Measurements from ENCODE around the gene SERHL2.
A peak's percentile ranks its signal among the peaks of the same experiment; 100 is the strongest.
"Not testable (repeated sequence)": the region's sequence is repeated elsewhere in the genome, so short reads cannot be mapped to it uniquely, and the experiment has no call there.

The SERHL2 gene

DNA sequence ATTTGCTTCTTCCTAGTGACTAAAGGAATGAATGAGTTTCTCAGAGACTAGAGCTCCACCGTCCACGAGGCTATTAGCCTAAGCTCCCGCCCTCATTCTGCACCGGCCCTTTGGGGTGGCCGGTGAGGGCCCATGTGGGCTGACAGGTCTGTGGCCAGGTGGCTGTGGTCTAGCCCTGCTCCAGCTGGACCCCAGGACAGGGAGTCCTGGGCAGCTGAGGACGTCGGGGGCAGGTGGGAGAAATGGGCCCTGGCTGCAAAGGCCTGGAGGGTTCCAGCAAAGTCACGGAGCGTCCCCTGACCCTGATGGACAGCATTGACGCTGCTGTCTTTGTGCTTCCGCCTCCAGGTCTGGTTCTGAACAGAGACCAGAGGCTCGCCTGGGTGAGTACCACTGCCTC, 12.2 kb downstream of the SERHL2 start:
- peaks cover 5% of the 10 kb centered on the region for H3K36me3 Mint-ChIP-seq (ENCODE audit: insufficient read depth)
- ATAC-seq (replicated peaks; ENCODE audit: extremely low read depth, poor library complexity, severe bottlenecking): no peak
- no peak overlapping the region for H3K4me3 Mint-ChIP-seq

DNA sequence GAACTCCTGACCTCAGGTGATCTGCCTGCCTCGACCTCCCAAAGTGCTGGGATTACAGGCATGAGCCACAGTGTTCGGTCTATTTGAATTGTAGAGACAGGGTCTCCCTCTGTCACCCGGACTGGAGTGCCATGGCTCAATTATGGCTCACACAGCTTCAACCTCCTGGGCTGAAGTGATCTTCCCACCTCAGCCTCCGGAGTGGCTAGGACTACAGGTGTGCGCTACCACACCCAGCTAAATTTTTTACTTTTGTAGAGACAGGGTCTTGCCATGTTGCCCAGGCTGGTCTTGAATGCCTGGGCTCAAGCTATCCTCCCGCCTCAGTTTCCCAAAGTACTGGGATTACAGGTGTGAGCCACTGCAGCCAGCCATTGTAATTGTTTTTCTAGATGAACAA, 14.2 kb downstream of the SERHL2 start:
- ATAC-seq (replicated peaks; ENCODE audit: extremely low read depth, poor library complexity, severe bottlenecking); H3K27me3 Mint-ChIP-seq; H3K9me3 Mint-ChIP-seq; H3K4me1 Mint-ChIP-seq; DNase-seq (ENCODE audit: low spot score in 2 of 2); H3K36me3 Mint-ChIP-seq (ENCODE audit: insufficient read depth); H3K27ac Mint-ChIP-seq (ENCODE audit: low read depth); H3K4me3 Mint-ChIP-seq: not testable (repeated sequence)

More for the DNA sequence above, 12.2 kb downstream of the SERHL2 start:
- no peaks in the 10 kb centered on the region for H3K27me3 Mint-ChIP-seq
- no peak overlapping the region for H3K27ac Mint-ChIP-seq (ENCODE audit: low read depth)
- no peaks in the 10 kb centered on the region for H3K9me3 Mint-ChIP-seq
- DNase-seq (ENCODE audit: low spot score in 2 of 2): no peak
- H3K4me1 Mint-ChIP-seq: peaks cover 5% of the 10 kb centered on the region

- not testable (repeated sequence) for H3K27me3 Mint-ChIP-seq; ATAC-seq (replicated peaks; ENCODE audit: extremely low read depth, poor library complexity, severe bottlenecking); H3K4me3 Mint-ChIP-seq; H3K4me1 Mint-ChIP-seq; DNase-seq (ENCODE audit: low spot score in 2 of 2); H3K27ac Mint-ChIP-seq (ENCODE audit: low read depth); H3K9me3 Mint-ChIP-seq
- peaks cover 17% of the 10 kb centered on the region for H3K36me3 Mint-ChIP-seq (ENCODE audit: insufficient read depth)
Measured at GRCh38 chr22:42570580-42570979, 16.8 kb downstream of the SERHL2 start.

- not testable (repeated sequence) for H3K27ac Mint-ChIP-seq (ENCODE audit: low read depth); H3K4me1 Mint-ChIP-seq; H3K4me3 Mint-ChIP-seq; ATAC-seq (replicated peaks; ENCODE audit: extremely low read depth, poor library complexity, severe bottlenecking); H3K27me3 Mint-ChIP-seq; H3K9me3 Mint-ChIP-seq; DNase-seq (ENCODE audit: low spot score in 2 of 2)
- peaks cover 17% of the 10 kb centered on the region for H3K36me3 Mint-ChIP-seq (ENCODE audit: insufficient read depth)
Measured at GRCh38 chr22:42571068-42571467, 17.3 kb downstream of the SERHL2 start.

- not testable (repeated sequence) for H3K9me3 Mint-ChIP-seq; H3K27ac Mint-ChIP-seq (ENCODE audit: low read depth); H3K27me3 Mint-ChIP-seq; H3K4me1 Mint-ChIP-seq; ATAC-seq (replicated peaks; ENCODE audit: extremely low read depth, poor library complexity, severe bottlenecking); H3K4me3 Mint-ChIP-seq; DNase-seq (ENCODE audit: low spot score in 2 of 2)
- H3K36me3 Mint-ChIP-seq (ENCODE audit: insufficient read depth): peaks cover 27% of the 10 kb centered on the region
Measured at GRCh38 chr22:42574046-42574445, 20.3 kb downstream of the SERHL2 start.

GRCh38 chr22:42574468-42574867, 20.7 kb downstream of the SERHL2 start:
- H3K36me3 Mint-ChIP-seq (ENCODE audit: insufficient read depth): peaks cover 27% of the 10 kb centered on the region
- H3K4me3 Mint-ChIP-seq; ATAC-seq (replicated peaks; ENCODE audit: extremely low read depth, poor library complexity, severe bottlenecking): not testable (repeated sequence)

GRCh38 chr22:42575996-42576574, 22.3 kb downstream of the SERHL2 start:
- not testable (repeated sequence) for H3K4me1 Mint-ChIP-seq; H3K4me3 Mint-ChIP-seq; ATAC-seq (replicated peaks; ENCODE audit: extremely low read depth, poor library complexity, severe bottlenecking); H3K27ac Mint-ChIP-seq (ENCODE audit: low read depth); DNase-seq (ENCODE audit: low spot score in 2 of 2); H3K9me3 Mint-ChIP-seq; H3K27me3 Mint-ChIP-seq
- peaks cover 31% of the 10 kb centered on the region for H3K36me3 Mint-ChIP-seq (ENCODE audit: insufficient read depth)

More at GRCh38 chr22:42574468-42574867, 20.7 kb downstream of the SERHL2 start:
- not testable (repeated sequence) for H3K4me1 Mint-ChIP-seq; H3K27ac Mint-ChIP-seq (ENCODE audit: low read depth); H3K9me3 Mint-ChIP-seq; H3K27me3 Mint-ChIP-seq; DNase-seq (ENCODE audit: low spot score in 2 of 2)

DNA sequence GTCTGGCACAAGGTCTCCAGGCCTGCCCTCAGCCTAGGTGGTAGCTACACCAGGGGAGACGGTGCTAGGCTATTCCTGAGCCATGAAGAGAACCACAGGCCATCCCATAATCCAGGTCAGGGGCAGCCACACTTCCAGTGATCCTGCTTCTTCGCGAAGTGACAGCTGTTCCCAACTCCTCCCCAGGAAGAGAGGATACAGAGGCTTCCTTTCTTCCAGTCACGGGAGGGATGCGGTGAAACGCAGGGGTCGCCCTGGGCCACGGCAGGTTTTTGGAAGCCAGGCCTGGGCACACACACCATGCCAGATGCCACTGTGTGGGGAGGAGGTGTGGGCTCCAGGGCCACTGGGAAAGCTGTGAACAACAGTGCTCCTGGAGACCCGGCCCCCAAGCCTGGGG, 23.4 kb downstream of the SERHL2 start:
- H3K9me3 Mint-ChIP-seq; H3K4me3 Mint-ChIP-seq; DNase-seq (ENCODE audit: low spot score in 2 of 2); ATAC-seq (replicated peaks; ENCODE audit: extremely low read depth, poor library complexity, severe bottlenecking); H3K27me3 Mint-ChIP-seq; H3K27ac Mint-ChIP-seq (ENCODE audit: low read depth): not testable (repeated sequence)
- peaks cover 32% of the 10 kb centered on the region for H3K36me3 Mint-ChIP-seq (ENCODE audit: insufficient read depth)
- H3K4me1 Mint-ChIP-seq: peaks cover 14% of the 10 kb centered on the region

DNA sequence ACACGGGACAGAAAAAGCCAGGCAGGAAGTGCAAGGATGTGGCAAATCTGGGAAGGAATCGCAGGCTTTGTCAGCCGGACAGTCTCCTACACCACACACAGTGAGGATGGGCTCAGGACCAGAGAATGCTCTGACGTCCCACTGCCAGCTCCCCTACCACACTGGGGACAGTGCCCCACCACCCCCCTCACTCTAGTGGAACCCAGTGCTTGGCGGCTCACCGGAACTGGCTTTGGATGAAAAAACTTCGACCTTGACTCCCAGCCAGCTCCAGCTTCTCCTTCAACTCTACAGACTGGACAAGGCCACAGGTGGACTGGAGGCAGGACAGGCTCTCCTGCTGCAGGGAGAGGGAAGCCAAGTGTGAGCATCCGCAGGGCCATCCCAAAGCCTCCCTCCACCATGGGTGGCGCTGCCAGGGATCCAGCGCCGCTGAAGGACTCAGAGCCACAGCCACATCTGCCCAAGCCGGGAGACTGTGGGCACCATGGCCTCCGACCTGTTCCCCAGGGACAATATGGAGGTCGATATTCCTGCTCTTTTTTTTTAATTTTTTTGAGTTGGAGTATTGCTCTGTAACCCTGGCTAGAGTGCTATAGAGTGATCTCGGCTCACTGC, 24.0 kb downstream of the SERHL2 start:
- Mint-ChIP-seq H3K4me3 (no peak overlapping the region), H3K36me3 (ENCODE audit: insufficient read depth) (peaks cover 33% of the 10 kb centered on the region), H3K27me3 (no peaks in the 10 kb centered on the region), H3K4me1 (peaks cover 18% of the 10 kb centered on the region), H3K9me3 (no peaks in the 10 kb centered on the region), H3K27ac (ENCODE audit: low read depth) (no peak overlapping the region)
- no peak for ATAC-seq (replicated peaks; ENCODE audit: extremely low read depth, poor library complexity, severe bottlenecking)
- DNase-seq (ENCODE audit: low spot score in 2 of 2): no peak

DNA sequence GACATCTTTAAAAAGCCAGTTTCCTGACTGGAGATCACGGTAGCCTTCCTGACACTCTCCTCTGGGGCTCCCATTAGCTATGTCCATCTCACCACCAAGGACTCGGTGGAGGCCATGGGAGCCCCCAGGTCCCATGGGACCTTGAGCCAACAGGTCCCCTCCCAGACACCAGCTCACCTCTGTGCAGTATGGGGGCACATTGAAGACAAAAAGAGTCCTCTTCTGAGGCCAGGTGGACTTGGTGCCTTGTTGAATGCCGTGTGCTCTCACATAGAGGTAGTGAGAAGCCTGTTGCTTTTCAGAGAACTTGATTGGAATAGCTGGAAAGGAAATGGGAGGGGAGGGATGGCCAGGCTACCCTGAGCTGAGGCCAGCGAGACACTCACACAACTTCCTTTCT, 26.3 kb downstream of the SERHL2 start:
- peaks cover 18% of the 10 kb centered on the region for H3K4me1 Mint-ChIP-seq
- H3K9me3 Mint-ChIP-seq: not testable (repeated sequence)

DNA sequence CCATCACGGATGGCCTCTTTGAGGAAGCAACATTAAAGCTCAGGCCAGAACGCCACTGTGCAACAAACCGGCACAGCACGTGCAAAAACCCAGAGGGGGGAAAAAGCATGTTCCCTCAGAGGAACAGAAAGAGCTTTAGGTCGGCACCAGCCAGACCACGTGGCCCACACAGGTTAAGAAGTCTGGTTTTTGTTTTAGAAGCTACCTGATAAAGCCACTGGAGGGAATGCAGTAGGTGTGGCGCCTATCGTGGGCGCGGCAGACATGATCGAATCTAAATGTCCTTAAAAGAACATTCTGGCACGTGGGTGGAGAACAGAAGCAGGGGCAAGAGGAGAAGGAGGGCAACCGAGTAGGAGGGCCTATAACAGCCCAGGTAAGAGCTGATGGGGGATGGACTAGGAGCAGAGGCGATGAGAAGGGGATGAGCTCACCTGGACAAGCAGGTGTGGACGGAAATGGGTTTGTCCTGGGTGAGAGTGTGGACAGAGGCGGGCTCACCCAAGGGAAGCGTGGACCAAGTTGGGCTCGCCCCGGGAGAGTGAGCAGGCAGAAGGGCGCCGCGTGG, 27.5 kb downstream of the SERHL2 start:
- Mint-ChIP-seq H3K36me3 (ENCODE audit: insufficient read depth) (peaks cover 46% of the 10 kb centered on the region), H3K4me1 (peaks cover 18% of the 10 kb centered on the region), H3K27ac (ENCODE audit: low read depth) (peak overlapping the region; percentile 86), H3K4me3 (peak overlapping the region; percentile 98)
- not testable (repeated sequence) for H3K9me3 Mint-ChIP-seq; DNase-seq (ENCODE audit: low spot score in 2 of 2); H3K27me3 Mint-ChIP-seq
- peak; percentile 61 for ATAC-seq (replicated peaks; ENCODE audit: extremely low read depth, poor library complexity, severe bottlenecking)

More for the DNA sequence above, 26.3 kb downstream of the SERHL2 start:
- not testable (repeated sequence) for H3K4me3 Mint-ChIP-seq; H3K27me3 Mint-ChIP-seq; ATAC-seq (replicated peaks; ENCODE audit: extremely low read depth, poor library complexity, severe bottlenecking); DNase-seq (ENCODE audit: low spot score in 2 of 2); H3K27ac Mint-ChIP-seq (ENCODE audit: low read depth)
- H3K36me3 Mint-ChIP-seq (ENCODE audit: insufficient read depth): peaks cover 37% of the 10 kb centered on the region

- peak overlapping the region; percentile 86 for H3K27ac Mint-ChIP-seq (ENCODE audit: low read depth)
- H3K4me3 Mint-ChIP-seq: peak overlapping the region; percentile 98
- peaks cover 52% of the 10 kb centered on the region for H3K36me3 Mint-ChIP-seq (ENCODE audit: insufficient read depth)
- DNase-seq (ENCODE audit: low spot score in 2 of 2) (peak; percentile 59 to 64), ATAC-seq (replicated peaks; ENCODE audit: extremely low read depth, poor library complexity, severe bottlenecking) (peak; percentile 73)
- no peaks in the 10 kb centered on the region for H3K27me3 Mint-ChIP-seq
- H3K4me1 Mint-ChIP-seq: peaks cover 23% of the 10 kb centered on the region
- no peaks in the 10 kb centered on the region for H3K9me3 Mint-ChIP-seq
Measured at GRCh38 chr22:42581762-42582716, 28.3 kb downstream of the SERHL2 start.

All from central memory CD8-positive, alpha-beta T cell (primary cell).